Measurements from ENCODE around the gene UBE2D1.
A peak's percentile ranks its signal among the peaks of the same experiment; 100 is the strongest.

Gene UBE2D1

DNA sequence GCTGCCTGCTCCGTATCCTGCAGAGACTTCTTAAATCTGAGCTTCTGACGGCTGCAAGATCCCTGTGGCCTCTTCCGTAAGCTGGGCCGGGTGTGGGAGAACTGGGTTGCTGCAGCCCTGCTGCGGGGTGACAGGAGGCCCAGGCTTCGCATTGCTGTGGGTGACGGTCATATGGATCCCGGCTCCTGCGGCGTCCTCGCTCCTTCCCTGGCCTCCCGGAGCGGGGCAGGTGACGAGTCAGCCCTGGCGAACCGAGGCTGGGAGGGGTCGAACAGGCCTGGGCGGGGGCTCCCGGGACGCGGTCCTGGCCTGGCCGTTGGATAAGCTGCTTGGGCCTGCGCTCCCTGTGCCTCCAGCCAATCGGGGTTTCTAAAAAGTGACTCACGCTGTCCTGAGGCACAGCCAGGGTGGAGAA is 7.8 kb upstream of the UBE2D1 start:
- TF ChIP-seq, protein P1, sequence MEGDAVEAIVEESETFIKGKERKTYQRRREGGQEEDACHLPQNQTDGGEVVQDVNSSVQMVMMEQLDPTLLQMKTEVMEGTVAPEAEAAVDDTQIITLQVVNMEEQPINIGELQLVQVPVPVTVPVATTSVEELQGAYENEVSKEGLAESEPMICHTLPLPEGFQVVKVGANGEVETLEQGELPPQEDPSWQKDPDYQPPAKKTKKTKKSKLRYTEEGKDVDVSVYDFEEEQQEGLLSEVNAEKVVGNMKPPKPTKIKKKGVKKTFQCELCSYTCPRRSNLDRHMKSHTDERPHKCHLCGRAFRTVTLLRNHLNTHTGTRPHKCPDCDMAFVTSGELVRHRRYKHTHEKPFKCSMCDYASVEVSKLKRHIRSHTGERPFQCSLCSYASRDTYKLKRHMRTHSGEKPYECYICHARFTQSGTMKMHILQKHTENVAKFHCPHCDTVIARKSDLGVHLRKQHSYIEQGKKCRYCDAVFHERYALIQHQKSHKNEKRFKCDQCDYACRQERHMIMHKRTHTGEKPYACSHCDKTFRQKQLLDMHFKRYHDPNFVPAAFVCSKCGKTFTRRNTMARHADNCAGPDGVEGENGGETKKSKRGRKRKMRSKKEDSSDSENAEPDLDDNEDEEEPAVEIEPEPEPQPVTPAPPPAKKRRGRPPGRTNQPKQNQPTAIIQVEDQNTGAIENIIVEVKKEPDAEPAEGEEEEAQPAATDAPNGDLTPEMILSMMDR (IDR thresholded peaks at IDR 0.05), result no peak

DNA sequence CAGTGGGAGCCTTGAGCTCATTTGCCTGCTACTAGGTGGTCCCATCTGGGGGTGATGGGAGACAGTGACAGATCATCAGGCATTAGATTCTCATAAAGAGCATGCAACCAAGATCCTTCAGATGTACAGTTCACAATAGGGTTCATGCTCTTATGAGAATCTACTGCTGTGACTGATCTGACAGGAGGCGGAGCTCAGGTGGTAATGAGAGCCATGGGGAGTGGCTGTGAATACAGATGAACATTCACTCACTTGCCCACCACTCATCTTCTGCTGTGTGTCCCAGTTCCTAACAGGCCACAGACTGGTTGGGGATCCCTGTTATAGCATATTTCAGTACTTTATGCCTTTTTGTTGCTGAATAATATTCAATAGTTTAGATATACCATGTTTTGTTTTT is 6.6 kb upstream of the UBE2D1 start:
- no peaks in the 10 kb centered on the region for H3K9me3 ChIP-seq
- TF ChIP-seq, protein P1 (IDR thresholded peaks at IDR 0.05), result no peak
- no peaks in the 10 kb centered on the region for H3K36me3 ChIP-seq
- H3K4me3 ChIP-seq, result no peak overlapping the region
- intact Hi-C loops (cut with DNase I; ENCODE audit: low total_unique reads), result no loop called here
- no peak for DNase-seq
- no peaks in the 10 kb centered on the region for H3K4me1 ChIP-seq
- no peaks in the 10 kb centered on the region for H3K27me3 ChIP-seq
- no peak overlapping the region for H3K27ac ChIP-seq

More for the DNA sequence above, 7.8 kb upstream of the UBE2D1 start:
- DNase-seq, result peak; percentile 47 to 67
- Histone ChIP-seq H3K4me3 (peak overlapping the region; percentile 24 to 27), H3K36me3 (no peaks in the 10 kb centered on the region), H3K9me3 (no peaks in the 10 kb centered on the region), H3K27me3 (no peaks in the 10 kb centered on the region), H3K27ac (peak overlapping the region in 1 of 2 donors; percentile 32), H3K4me1 (no peaks in the 10 kb centered on the region)
- intact Hi-C loops (cut with DNase I; ENCODE audit: low total_unique reads), result no loop called here

DNA sequence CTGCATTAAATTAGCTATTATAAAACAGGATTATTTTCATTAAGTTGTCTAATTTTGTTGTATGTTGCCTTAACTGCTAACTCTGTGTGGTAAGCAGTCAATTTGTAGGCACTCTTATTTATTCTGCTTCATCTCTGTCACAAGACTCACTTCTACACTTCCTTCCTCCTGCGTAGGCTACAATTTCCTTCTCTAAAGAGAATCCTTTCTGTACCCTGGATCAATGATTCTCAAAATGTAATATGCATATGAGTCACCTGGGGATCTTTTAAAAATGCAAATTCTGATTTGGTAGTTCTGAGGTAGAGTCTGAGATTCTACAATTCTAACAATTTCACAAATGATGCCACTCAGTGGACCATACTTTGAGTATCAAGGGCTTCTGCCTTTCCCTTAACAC is 4.4 kb upstream of the UBE2D1 start:
- H3K27me3 ChIP-seq, result no peaks in the 10 kb centered on the region
- peaks cover 0 to 8% (median 2%) of the 10 kb centered on the region in 4 donors for H3K4me1 ChIP-seq
- TF ChIP-seq, protein P1 (IDR thresholded peaks at IDR 0.05), result no peak
- H3K27ac ChIP-seq, result no peak overlapping the region
- no peak for DNase-seq
- intact Hi-C loops (cut with DNase I; ENCODE audit: low total_unique reads), result no loop called here
- H3K36me3 ChIP-seq, result no peaks in the 10 kb centered on the region
- no peaks in the 10 kb centered on the region for H3K9me3 ChIP-seq
- no peak overlapping the region for H3K4me3 ChIP-seq

DNA sequence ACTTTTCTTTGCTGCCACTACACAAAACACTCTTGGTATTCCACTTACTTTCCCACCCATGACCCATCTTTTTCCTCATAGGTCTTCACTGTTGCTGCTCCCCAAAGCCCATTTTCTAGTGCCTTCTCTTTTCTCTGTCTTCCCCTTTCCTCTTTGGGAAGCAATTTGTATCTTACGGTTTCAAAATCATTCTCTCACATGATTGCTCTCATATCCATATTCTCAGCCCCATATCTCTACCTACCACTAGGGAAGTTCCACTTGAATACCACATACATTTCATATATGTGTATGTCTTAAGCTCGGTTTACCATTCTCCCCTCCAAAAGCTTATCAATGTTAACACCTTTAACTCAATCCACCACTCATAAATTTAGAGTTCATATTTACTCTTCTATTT is 3.2 kb upstream of the UBE2D1 start:
- Histone ChIP-seq H3K4me1 (peaks cover 0 to 15% (median 9%) of the 10 kb centered on the region in 4 donors), H3K27ac (no peak overlapping the region), H3K27me3 (no peaks in the 10 kb centered on the region), H3K4me3 (no peak overlapping the region), H3K9me3 (no peaks in the 10 kb centered on the region), H3K36me3 (no peaks in the 10 kb centered on the region)
- intact Hi-C loops (cut with DNase I; ENCODE audit: low total_unique reads), result no loop called here
- DNase-seq, result no peak
- TF ChIP-seq, protein P1 (IDR thresholded peaks at IDR 0.05), result no peak

DNA sequence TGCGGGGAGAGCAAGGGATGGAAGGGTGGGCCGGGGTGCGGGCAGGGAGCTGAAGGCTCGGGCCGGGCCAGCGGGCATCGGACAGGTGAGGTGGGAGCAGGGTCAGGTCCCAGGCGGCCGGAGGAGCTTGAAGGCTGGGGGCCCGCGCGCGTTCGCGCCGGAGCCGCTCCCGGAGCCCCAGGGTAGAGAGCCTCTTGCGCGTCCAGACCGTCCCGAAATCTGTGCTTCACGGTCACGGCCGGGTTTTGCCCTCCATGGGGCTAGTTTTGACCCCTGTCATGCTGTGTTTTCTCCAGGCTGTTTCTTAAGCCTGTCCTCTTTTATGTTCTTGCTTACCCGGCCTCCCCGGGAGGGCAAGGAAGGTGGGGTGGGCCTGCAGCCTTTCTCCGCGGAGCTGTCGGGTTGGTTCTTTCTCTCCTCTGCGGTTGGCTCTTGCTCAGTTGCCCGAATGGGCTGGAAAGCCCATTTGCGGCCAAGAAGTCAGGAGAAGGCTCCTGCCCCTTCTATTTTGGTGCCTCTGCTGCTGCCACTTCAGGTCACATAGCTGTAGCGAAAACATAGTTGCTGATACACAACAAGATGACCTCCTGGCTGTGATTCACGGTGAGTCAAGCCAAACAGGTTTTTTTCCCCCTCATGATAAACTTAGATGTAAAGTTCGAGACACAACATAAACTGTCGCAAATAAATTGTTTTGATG is 650 bp downstream of the UBE2D1 start:
- H3K9me3 ChIP-seq, result no peaks in the 10 kb centered on the region
- intact Hi-C loops (cut with DNase I; ENCODE audit: low total_unique reads), result loop anchor here (5.0 kb wide), 1 partner anchor 47 kb away; no protein-coding TSS in a partner anchor
- TF ChIP-seq, protein P1 (IDR thresholded peaks at IDR 0.05), result no peak
- no peaks in the 10 kb centered on the region for H3K36me3 ChIP-seq
- H3K27ac ChIP-seq, result peak overlapping the region; percentile 87 to 91
- peaks cover 0 to 29% (median 14%) of the 10 kb centered on the region in 4 donors for H3K4me1 ChIP-seq
- DNase-seq, result peak; percentile 25 to 66
- H3K4me3 ChIP-seq, result peak overlapping the region; percentile 96 to 99
- H3K27me3 ChIP-seq, result no peaks in the 10 kb centered on the region

All from tibial artery (tissue), 4 donors.